ENCODE measurements around the gene HCFC2.

- TF ChIP-seq POLR2A (IDR thresholded peaks at IDR 0.05) (peak; percentile 62), CTCF (IDR thresholded peaks at IDR 0.05) (no peak), EP300 (IDR thresholded peaks at IDR 0.05; ENCODE audit: low read depth) (no peak), POLR2AphosphoS5 (IDR thresholded peaks at IDR 0.05) (peak; percentile 78 to 88 (median 84))
Observed at GRCh38 chr12:104064031-104064841, at the start of gene HCFC2.
